ENCODE measurements around the gene FAM174C. TPM values are rescaled to one million over a fixed set of nuclear protein-coding genes. Genes with fewer than 3 reads are reported as not detected.

FAM174C gene
- polyA plus RNA-seq, 1 experiment, result 16.6 TPM

DNA sequence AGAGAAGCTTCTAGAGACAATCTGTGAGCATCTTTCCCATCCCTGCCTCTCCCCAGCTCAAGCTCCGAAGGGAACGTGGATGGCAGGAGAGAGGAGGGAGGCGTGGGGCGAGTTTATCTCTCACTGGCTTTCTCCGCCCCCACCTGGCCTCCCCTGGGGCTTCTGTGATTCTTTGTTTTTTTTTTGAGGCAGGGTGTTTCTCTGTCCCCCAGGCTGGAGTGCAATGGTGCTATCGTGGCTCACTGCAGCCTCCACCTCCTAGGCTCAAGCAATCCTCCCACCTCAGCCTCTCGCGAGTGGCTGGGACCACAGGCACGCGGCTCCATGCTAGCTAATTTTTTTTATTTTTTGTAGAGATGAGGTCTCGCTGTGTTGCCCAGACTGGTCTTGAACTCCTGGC lies 33.4 kb downstream of the FAM174C start:
- DNase-seq (ENCODE audit: low read depth, low spot score), result no peak
- H3K9me3 ChIP-seq (ENCODE audit: control insufficient read depth, insufficient read depth, low read length), result no peaks in the 10 kb centered on the region; the same call in 1 of the 2 replicates
- TF ChIP-seq, protein P1, sequence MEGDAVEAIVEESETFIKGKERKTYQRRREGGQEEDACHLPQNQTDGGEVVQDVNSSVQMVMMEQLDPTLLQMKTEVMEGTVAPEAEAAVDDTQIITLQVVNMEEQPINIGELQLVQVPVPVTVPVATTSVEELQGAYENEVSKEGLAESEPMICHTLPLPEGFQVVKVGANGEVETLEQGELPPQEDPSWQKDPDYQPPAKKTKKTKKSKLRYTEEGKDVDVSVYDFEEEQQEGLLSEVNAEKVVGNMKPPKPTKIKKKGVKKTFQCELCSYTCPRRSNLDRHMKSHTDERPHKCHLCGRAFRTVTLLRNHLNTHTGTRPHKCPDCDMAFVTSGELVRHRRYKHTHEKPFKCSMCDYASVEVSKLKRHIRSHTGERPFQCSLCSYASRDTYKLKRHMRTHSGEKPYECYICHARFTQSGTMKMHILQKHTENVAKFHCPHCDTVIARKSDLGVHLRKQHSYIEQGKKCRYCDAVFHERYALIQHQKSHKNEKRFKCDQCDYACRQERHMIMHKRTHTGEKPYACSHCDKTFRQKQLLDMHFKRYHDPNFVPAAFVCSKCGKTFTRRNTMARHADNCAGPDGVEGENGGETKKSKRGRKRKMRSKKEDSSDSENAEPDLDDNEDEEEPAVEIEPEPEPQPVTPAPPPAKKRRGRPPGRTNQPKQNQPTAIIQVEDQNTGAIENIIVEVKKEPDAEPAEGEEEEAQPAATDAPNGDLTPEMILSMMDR (IDR thresholded peaks at IDR 0.05; ENCODE audit: low read depth, low read length), result no peak
- CTCF ChIA-PET, result interaction anchor here (0.7 kb wide), 1 partner anchor 64 kb away, joined by 3 read pairs; no protein-coding TSS in a partner anchor
- no peak overlapping the region for H3K27ac ChIP-seq (ENCODE audit: low read depth, low read length)
- peaks cover 8% of the 10 kb centered on the region for H3K27me3 ChIP-seq (ENCODE audit: control insufficient read depth, insufficient read depth, low read length)
- POLR2A ChIA-PET, result no interaction called here
- H3K4me3 ChIP-seq (ENCODE audit: low read depth, low read length), result no peak overlapping the region

- Histone ChIP-seq H3K27ac (ENCODE audit: low read depth, low read length) (no peak overlapping the region), H3K4me3 (ENCODE audit: low read depth, low read length) (no peak overlapping the region), H3K9me3 (ENCODE audit: control insufficient read depth, insufficient read depth, low read length) (no peaks in the 10 kb centered on the region; the same call in 1 of the 2 replicates), H3K27me3 (ENCODE audit: control insufficient read depth, insufficient read depth, low read length) (peaks cover 9% of the 10 kb centered on the region)
- ChIA-PET CTCF (no interaction called here), POLR2A (no interaction called here)
- TF ChIP-seq, protein P1 (IDR thresholded peaks at IDR 0.05; ENCODE audit: low read depth, low read length), result no peak
- DNase-seq (ENCODE audit: low read depth, low spot score), result no peak
Measured at GRCh38 chr19:1309977-1310852, 34.9 kb downstream of the FAM174C start.

- CTCF ChIA-PET, result no interaction called here
- Histone ChIP-seq H3K27ac (ENCODE audit: low read depth, low read length) (no peak overlapping the region), H3K27me3 (ENCODE audit: control insufficient read depth, insufficient read depth, low read length) (peaks cover 12% of the 10 kb centered on the region), H3K9me3 (ENCODE audit: control insufficient read depth, insufficient read depth, low read length) (no peaks in the 10 kb centered on the region; the same call in 1 of the 2 replicates), H3K4me3 (ENCODE audit: low read depth, low read length) (no peak overlapping the region)
- DNase-seq (ENCODE audit: low read depth, low spot score), result no peak
- TF ChIP-seq, protein P1 (IDR thresholded peaks at IDR 0.05; ENCODE audit: low read depth, low read length), result no peak
- POLR2A ChIA-PET, result interaction anchor here (1.0 kb wide), 1 partner anchor 19 kb away, joined by 3 read pairs; no protein-coding TSS in a partner anchor
Measured at GRCh38 chr19:1310853-1311180, 35.5 kb downstream of the FAM174C start.

DNA sequence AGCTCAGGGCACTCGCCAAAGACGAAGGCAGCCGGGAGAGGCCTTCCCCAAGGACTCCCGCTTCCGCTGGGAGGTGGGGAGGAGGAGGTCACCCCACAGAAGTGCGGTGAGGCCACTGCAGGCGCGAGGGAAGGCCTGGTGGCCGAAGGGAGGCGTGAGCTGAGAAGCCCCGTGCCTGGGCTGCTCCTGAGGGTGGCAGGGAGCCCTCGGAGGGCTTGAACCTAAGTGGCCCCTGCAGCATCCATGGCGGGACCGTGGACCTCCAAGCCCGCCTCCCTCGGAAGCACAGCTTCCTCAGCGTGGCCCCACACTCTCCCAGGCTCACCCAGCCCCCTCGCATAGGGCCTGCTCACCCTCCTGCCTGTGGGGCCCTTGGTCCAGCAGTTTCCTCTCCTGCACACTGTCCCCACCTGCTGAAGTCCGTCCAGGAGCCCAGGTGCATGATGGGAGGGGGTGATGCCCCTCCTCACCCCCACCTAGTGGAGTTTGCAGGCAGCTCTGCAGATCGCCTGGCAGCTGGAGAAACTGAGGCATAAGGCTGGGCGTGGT lies 36.3 kb downstream of the FAM174C start:
- Histone ChIP-seq H3K27ac (ENCODE audit: low read depth, low read length) (no peak overlapping the region), H3K27me3 (ENCODE audit: control insufficient read depth, insufficient read depth, low read length) (peaks cover 20% of the 10 kb centered on the region), H3K9me3 (ENCODE audit: control insufficient read depth, insufficient read depth, low read length) (no peaks in the 10 kb centered on the region; the same call in 1 of the 2 replicates), H3K4me3 (ENCODE audit: low read depth, low read length) (no peak overlapping the region)
- ChIA-PET POLR2A (interaction anchor here (1.0 kb wide), 1 partner anchor 20 kb away, joined by 3 read pairs; no protein-coding TSS in a partner anchor), CTCF (no interaction called here)
- no peak for DNase-seq (ENCODE audit: low read depth, low spot score)
- TF ChIP-seq, protein P1 (IDR thresholded peaks at IDR 0.05; ENCODE audit: low read depth, low read length), result no peak
